Activated CD8-positive, alpha-beta memory T cell treated with anti-CD3 and anti-CD28 coated beads for 36 hours (primary cell): Measurements from ENCODE around the gene LACRT. TPM values are rescaled to one million over a fixed set of nuclear protein-coding genes. Genes with fewer than 3 reads are reported as not detected.
"Not testable (repeated sequence)": the region's sequence is repeated elsewhere in the genome, so short reads cannot be mapped to it uniquely, and the experiment has no call there.

Experiments
- CTCF ChIA-PET: fragments of 350-600 bp; sonication (Branson Sonifier 250); formaldehyde crosslinking; loops from one replicate; lab custom pipeline; 2021; ENCODE audit warnings: antibody characterized with exemption; lab: Charles Lee
- POLR2A ChIA-PET: fragments of 350-600 bp; sonication (Branson Sonifier 250); formaldehyde crosslinking; loops from one replicate; lab custom pipeline; 2021; ENCODE audit warnings: antibody characterized with exemption; lab: Charles Lee
- total RNA-seq, 2 experiments: library from RNA; stranded (reverse); gene quantifications; one replicate each; pipeline ENCODE4 v1.2.3, GENCODE V29; 2021

The LACRT gene
- total RNA-seq, 2 experiments from 2014 or later: not detected

- ChIA-PET POLR2A (no interaction called here), CTCF (no interaction called here)
Observed at GRCh38 chr12:54641554-54641953, 6.9 kb upstream of the LACRT start.

- POLR2A ChIA-PET: no interaction called here
Observed at GRCh38 chr12:54641089-54641488, 6.4 kb upstream of the LACRT start.

GRCh38 chr12:54639112-54639511 lies 4.4 kb upstream of the LACRT start:
- POLR2A ChIA-PET, CTCF ChIA-PET: not testable (repeated sequence)

More at GRCh38 chr12:54641089-54641488, 6.4 kb upstream of the LACRT start:
- CTCF ChIA-PET: no interaction called here

- ChIA-PET CTCF (interaction anchor here (0.6 kb wide), 1 partner anchor 1396 kb away, joined by 3 read pairs; no protein-coding TSS in a partner anchor), POLR2A (no interaction called here)
Observed at GRCh38 chr12:54631988-54632728, 2.5 kb downstream of the LACRT start.

GRCh38 chr12:54631551-54631950 lies 3.1 kb downstream of the LACRT start:
- ChIA-PET POLR2A (no interaction called here), CTCF (no interaction called here)

DNA sequence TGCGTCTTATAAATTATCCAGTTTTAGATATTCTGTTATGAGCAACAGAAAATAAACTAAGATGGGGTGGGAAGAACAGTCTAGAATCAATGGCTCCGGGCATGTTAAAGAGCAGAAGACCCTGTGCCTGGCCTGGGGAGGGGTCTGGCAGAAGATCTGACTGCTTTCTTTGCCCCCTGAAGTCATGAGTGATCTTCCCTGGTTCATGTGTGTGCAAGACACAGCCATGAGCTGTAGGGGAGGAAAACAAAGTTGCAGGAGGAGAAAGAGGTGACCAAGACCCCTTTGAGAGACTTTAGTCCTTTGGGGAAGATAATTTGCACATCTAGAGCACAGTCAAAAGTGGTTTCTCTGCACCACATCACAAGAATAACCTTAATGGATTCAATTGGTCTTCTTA lies 4.8 kb downstream of the LACRT start:
- ChIA-PET POLR2A (no interaction called here), CTCF (interaction anchor here (0.8 kb wide), 1 partner anchor 36 kb away, joined by 3 read pairs; no protein-coding TSS in a partner anchor)

GRCh38 chr12:54628186-54628846 lies 6.4 kb downstream of the LACRT start:
- POLR2A ChIA-PET: no interaction called here
- CTCF ChIA-PET: no interaction called here

GRCh38 chr12:54627304-54627703 lies 7.4 kb downstream of the LACRT start:
- ChIA-PET POLR2A (no interaction called here), CTCF (no interaction called here)

- CTCF ChIA-PET: no interaction called here
Observed at GRCh38 chr12:54625598-54625997, 9.1 kb downstream of the LACRT start.

DNA sequence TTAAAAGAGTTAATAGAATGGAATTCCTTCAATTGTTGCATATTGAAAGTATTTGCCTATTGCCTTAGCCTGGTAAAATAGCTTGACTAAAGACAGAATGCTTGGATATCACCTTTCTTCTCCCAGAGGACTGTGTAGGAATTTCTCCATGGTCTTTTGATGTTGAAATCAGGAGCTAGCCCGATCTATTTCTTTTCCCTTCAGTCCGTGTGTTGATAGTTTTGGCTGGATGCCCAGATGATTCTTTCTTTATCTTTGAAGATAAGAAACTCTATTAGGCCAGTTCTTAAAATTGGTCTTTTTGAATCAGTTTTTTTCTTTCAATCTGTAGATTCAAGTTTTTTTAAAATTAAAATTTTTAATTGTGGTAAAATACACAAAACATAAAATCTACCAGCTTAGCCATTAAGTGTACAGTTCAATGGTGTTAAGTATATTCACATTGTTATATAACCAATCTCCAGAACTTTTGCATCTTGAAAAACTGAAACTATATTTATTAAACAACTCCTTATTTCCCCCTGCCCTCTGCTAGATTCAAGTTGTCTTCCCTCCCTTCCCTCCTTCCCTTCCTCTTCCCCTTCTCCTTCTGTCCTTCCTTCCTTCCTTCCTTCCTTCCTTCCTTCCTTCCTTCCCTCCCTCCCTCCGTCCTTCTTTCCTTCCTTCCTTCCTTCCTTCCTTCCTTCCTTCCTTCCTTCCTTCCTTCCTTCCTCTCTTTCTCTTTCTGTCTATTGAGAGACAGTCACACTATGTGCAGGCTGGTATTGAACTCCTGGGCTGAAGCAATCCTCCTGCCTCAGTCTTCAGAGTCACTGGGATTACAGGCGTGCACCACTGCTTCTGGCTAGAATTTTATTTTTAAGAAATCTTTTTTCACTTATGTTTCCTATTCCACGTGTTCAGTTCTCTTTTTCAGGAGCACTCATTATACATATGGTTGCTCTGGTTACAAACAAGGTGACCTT lies 10.1 kb downstream of the LACRT start:
- ChIA-PET POLR2A (no interaction called here), CTCF (no interaction called here)

More at GRCh38 chr12:54625598-54625997, 9.1 kb downstream of the LACRT start:
- POLR2A ChIA-PET: no interaction called here

DNA sequence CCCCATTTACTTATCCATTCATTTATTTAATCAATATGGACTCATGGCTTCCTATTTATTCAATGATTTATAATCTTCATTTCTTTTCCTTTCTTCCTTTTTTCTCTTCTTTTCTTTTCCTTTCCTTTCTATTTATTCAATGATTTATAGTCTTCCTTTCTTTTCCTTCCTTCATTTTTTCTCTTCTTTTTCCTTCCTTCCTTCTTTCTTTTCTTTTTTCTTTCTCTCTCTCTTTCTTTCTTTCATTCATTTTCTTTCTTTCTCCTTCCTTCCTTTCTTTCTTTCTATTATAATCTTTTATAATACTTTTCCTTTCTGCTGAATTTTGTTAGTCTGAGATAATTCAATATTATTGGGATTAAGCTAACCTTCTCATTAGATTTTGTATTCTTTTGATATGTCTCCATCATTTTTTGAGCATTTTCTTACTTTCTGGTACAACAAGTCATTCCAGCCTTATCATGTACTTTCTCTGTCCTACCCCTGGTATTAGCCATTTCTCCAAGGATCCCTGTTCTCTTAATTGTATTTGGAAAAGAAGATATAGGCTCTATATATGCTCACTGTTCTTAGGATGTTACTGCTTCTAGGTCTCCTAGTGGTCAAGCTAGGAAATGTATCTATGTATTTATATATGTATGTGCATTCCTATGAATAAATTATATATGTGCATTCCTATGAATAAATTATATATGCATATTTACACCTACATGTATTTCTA lies 12.1 kb downstream of the LACRT start:
- ChIA-PET POLR2A (no interaction called here), CTCF (interaction anchor here (0.8 kb wide), 1 partner anchor 27 kb away, joined by 3 read pairs; no protein-coding TSS in a partner anchor)

DNA sequence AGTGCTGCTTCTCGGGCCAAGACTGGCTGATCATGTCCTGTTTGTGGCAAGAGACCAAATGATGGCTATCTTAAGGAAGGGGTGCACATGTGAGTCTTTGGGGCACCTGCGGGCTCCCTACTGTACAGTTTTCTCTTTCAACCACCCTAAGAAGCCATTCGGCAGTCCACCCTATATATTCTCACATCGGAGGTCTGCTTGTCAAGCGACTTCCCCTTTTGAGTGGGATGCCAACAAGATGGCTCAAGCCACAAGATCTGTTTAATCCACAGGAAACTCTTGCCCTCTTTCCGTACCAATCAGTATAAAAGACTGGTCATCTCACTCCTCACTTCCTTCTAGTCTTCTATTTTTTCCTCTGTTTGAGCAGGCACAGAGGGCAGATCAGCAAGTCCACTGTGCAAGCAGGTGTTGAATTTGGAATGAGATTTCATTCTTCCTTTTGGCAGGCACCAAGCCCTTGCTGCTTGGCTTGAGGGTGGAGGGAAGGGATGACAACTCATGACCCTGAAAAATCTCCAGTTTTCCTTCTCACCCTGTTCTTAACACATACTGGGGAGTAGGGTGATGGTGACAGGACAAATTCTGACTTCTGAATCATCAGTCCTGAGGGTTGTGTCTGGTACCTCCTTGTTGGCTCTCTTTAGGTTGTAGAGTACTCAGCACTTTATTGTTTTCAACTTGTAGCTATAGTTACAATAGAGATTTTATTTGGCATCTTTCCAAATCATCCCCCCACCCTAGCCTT lies 17.6 kb downstream of the LACRT start:
- CTCF ChIA-PET: interaction anchor here (0.6 kb wide), 1 partner anchor 23 kb away, joined by 4 read pairs; no protein-coding TSS in a partner anchor

GRCh38 chr12:54612225-54612750 lies 22.4 kb downstream of the LACRT start:
- ChIA-PET CTCF (no interaction called here), POLR2A (no interaction called here)

More for the DNA sequence above, 17.6 kb downstream of the LACRT start:
- POLR2A ChIA-PET: no interaction called here

GRCh38 chr12:54611715-54612149 lies 23.0 kb downstream of the LACRT start:
- CTCF ChIA-PET: no interaction called here
- POLR2A ChIA-PET: no interaction called here

- POLR2A ChIA-PET: no interaction called here
- CTCF ChIA-PET: interaction anchor here (1.3 kb wide), 1 partner anchor 12 kb away, joined by 3 read pairs; no protein-coding TSS in a partner anchor
Observed at GRCh38 chr12:54608769-54609168, 25.9 kb downstream of the LACRT start.

DNA sequence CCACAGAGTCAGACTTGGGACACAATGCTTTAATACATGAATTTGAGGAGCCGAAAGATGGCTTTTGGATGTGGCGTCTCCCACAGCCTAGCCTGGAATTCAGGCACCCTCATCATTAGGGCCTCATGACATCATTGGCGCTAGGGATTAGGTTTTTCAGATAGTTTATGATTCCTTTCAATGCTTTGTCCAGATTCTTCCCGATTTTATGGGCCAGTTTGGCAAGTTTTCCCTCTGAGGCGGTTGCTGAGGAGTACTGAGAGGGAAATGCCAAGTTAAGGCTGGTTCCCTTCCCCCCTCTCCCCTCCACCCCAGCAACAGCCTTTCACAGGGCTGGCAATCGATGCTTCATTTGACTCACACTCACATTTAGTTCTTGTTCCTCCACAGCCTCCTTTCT lies 26.5 kb downstream of the LACRT start:
- ChIA-PET CTCF (no interaction called here), POLR2A (no interaction called here)

- POLR2A ChIA-PET: no interaction called here
Observed at GRCh38 chr12:54606556-54606955, 28.1 kb downstream of the LACRT start.

More at GRCh38 chr12:54606556-54606955, 28.1 kb downstream of the LACRT start:
- CTCF ChIA-PET: interaction anchor here (0.9 to 1.1 kb wide), 2 partner anchors 9 to 10 kb away, joined by 4 read pairs; no protein-coding TSS in a partner anchor
